GM21381 (cell line): ENCODE measurements around the gene RASSF7.

Source experiments
- ATAC-seq: cut with Tn5 transposase; IDR thresholded peaks from one replicate; pipeline ENCODE4 v1.9.1; 2021; ENCODE audit warnings: mild to moderate bottlenecking, moderate library complexity; ENCODE audit not compliant: unreplicated experiment

The RASSF7 gene

DNA sequence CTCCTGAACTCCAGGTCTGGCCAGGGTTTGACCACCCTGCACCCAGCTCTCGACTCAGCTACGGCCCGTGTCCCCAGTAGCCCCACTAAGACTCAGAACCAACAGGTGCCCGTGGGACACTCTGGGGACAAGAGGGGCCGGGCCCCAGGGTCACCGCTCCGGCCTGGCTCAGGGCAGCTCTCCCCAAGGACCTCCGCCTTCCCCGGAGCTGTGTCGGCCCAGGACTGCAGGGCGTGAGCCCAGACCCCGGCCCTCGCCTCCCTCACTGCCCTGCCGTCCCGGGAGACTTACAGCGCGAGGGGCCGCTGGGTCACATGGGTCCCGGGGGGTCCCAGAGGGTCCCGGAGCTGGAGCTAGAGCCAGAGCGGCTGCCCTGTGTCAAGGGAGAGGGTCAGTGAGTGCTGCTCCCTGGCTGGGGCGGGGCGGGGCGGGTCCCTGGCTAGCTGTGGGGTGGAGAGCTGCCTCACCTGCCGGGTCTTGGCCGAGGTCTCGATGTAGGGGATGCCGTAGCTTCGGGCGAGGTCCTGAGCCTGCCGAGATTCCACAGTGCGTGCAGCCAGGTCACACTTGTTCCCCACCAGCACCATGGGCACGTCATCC, 27.7 kb upstream of the RASSF7 start:
- ATAC-seq = no peak

DNA sequence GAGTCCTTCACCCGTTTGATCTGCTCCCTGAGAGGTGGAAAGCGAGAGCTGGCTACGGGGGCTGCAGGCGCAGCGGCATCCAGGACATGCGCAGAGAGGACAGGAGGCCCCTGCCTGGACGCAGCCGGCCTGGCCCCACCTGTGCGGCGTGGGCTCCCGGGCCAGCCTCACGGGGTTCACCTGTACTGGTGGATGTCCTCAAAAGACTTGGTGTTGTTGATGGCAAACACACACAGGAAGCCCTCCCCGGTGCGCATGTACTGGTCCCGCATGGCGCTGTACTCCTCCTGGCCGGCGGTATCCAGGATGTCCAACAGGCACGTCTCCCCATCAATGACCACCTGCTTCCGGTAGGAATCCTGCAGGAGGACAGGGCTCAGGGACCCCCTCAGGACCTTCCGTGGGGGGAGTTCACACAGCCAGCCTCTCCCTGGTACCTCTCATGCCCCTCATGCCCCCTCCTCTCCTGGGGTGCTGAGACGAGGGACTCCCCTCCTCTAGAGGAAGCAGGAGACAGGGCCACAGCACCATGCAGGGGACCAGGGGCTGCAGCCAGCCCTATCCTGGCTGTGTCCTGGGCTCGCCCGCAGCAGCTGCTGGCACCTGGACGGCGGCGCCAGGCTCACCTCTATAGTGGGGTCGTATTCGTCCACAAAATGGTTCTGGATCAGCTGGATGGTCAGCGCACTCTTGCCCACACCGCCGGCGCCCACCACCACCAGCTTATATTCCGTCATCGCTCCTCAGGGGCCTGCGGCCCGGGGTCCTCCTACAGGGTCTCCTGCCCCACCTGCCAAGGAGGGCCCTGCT, 27.0 kb upstream of the RASSF7 start:
- no peak for ATAC-seq

DNA sequence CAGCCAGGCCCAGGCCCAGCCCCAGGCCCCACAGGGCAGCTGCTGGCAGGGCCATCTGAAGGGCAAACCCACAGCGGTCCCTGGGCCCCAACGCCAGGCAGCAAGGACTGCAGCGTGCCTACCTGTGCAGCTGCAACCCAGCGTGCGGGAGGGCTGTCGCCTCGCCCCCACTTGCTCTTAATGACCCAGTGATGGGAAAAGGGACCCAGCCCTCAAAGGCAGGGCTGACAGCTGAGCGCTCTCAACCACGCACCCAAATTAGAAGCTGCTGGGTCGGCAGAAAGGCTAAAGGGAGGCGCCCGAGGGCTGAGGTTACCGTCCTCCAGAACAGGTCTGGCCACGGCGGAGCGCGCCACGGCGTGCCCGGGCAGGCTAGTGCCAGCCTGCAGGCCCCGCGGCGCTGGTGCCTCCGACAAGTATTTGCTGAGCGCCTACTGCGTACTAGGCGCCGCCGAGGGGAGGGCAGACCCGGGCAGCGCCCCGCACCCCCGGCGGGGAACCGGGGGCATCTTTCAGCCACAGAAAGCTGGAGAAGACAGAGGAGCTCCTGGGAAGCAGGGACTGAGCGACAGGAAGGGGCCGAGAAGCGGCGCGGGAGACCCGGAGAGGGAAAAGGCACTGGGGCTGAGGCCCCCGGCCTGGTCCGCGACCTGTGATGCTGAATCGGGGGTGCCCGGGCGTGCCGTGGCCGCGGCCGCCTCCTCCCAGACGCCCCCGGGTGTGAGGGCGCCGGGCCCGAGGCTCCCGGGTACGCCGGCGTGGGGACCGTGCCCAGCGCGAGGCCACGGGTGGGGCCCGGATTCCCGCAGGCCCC, 26.2 kb upstream of the RASSF7 start:
- ATAC-seq = peak; percentile 1

GRCh38 chr11:535210-535518, 25.6 kb upstream of the RASSF7 start:
- no peak for ATAC-seq

- ATAC-seq = peak; percentile 66
Measured at GRCh38 chr11:535519-536454, 25.0 kb upstream of the RASSF7 start, which contains the start of gene HRAS. TSS of gene HRAS (minus strand) at chr11:535576.

GRCh38 chr11:536841-537621, 23.7 kb upstream of the RASSF7 start, which contains the start of gene LRRC56:
TSS of gene LRRC56 (plus strand) at chr11:537527. CDS start at chr11:540685, 3,158 bp downstream.
- ATAC-seq = peak; percentile 47

- ATAC-seq = no peak
Measured at GRCh38 chr11:537622-538430, 22.9 kb upstream of the RASSF7 start.

DNA sequence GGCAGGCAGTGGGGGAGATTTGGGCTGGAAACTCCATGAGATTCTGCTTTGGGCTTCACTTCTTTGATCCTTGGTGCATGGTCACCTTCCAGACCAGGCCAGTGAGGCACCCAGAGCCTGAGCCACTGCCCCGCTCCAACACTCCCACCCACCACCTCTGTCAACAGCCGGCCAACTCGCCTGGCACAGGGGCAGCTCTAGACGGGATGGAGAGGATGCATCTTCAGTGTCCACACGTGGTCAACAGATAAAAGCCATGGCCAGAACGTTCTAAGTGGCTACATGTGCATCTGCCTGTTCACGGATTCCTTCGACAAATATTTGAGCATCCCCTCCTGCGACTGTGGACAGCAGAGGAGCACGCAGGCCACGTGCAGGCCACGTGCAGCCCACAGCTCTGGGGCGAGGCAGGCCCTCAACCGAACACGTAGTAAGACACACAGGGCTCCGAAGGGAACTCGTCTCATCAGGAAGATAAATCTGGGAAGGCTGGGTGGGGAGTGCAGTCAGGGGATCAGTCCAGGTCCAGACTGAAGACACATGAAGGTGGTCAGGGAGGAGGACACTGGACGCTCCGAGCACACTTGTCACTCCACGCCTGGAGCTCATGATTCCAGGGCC, 22.2 kb upstream of the RASSF7 start:
- ATAC-seq = no peak

GRCh38 chr11:539971-540481, 20.7 kb upstream of the RASSF7 start:
- ATAC-seq = no peak

GRCh38 chr11:540583-541432, 20.0 kb upstream of the RASSF7 start:
- no peak for ATAC-seq

GRCh38 chr11:541433-541885, 19.3 kb upstream of the RASSF7 start:
- ATAC-seq = no peak

- no peak for ATAC-seq
Measured at GRCh38 chr11:544817-545166, 16.0 kb upstream of the RASSF7 start.

DNA sequence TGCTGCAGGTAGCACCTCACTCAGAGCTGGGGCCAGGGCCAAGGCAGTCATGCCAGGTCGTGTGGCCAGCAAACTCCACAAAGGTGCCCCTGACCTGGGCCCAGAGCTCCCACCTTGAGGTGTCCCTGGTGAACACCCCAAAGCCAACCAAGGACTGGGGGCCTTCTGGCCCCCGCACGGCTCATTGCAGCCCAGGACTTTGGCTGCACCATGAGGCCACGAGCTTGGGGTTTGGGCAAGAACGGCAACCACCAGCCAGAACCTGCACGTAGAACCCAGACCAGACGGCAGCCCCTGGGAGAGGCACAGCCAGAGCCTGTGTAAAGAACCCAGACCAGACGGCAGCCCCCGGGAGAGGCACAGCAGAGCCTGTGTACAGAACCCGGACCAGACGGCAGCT, 15.6 kb upstream of the RASSF7 start:
- ATAC-seq = no peak

- no peak for ATAC-seq
Measured at GRCh38 chr11:548700-549603, 11.8 kb upstream of the RASSF7 start.

DNA sequence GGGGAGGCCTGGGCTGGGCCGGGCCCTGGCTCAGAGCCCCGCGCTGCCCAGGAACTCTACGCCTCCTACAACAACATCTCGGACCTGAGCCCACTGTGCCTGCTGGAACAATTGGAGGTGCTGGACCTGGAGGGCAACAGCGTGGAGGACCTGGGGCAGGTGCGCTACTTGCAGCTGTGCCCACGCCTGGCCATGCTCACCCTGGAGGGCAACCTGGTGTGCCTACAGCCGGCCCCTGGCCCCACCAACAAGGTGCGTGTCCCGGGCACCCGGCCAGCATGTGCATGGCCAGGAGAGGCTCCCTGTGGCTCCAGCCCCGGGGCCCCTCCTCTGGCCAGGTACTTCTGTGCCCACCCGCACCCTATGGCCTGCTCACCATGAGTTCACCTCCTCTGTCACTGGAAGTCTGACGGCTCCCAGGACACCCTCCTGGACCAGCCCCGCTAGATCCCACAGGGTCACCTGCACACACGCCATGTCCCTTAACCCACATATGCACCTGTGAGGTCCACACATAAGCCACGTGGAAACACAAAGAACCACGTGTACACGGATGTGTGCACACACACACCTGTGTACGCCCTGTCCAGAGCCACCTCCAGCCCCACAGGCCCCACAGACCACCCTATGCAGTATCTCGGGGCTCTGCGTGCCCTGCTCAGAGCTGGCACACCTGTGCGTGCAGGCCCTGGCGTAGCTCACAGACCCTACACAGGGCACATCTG, 10.6 kb upstream of the RASSF7 start:
- no peak for ATAC-seq

- no peak for ATAC-seq
Measured at GRCh38 chr11:550746-551085, 10.1 kb upstream of the RASSF7 start.
